Activated naive CD4-positive, alpha-beta T cell treated with anti-CD3 and anti-CD28 coated beads, Interleukin-2, amount 50 U/mL, for 16 hours (primary cell): ENCODE results near the gene NPM3.

Experiments used
- DNase-seq: peaks from one replicate; pipeline ENCODE4 v3.0.0-alpha.2; 2020

NPM3 gene

DNA sequence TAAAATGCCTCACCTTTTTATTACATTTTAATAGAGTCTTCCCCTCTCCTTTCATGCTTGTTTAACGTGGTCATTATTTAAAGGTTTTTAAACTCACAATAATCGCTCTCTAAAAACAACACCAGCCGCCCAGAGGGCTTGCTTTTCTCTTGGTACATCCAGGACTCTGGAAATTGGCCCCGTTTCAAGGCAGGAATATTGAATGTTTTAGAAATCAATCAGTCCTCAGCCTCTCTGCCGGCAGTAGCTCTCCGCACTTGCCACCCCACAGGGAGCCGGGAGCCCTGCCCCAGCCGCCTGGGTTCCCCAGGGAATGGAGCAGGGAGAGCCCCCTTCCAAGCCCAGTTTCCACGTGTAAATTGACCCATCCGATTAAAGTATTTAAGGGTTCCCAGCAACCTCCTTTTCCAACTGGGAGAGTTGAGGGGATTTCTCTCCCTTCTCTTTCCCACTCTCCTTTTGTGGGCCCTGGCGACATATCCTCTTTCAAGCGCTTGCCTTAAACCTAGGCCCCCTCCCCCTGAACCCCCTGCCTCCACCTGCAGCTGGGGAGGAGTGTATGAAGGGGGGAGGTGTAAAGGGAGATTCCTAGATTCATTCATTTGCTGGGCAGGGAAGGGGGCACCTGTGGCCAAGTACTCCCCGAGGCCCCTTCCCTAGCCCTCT is 9.2 kb downstream of the NPM3 start:
- DNase-seq: no peak

DNA sequence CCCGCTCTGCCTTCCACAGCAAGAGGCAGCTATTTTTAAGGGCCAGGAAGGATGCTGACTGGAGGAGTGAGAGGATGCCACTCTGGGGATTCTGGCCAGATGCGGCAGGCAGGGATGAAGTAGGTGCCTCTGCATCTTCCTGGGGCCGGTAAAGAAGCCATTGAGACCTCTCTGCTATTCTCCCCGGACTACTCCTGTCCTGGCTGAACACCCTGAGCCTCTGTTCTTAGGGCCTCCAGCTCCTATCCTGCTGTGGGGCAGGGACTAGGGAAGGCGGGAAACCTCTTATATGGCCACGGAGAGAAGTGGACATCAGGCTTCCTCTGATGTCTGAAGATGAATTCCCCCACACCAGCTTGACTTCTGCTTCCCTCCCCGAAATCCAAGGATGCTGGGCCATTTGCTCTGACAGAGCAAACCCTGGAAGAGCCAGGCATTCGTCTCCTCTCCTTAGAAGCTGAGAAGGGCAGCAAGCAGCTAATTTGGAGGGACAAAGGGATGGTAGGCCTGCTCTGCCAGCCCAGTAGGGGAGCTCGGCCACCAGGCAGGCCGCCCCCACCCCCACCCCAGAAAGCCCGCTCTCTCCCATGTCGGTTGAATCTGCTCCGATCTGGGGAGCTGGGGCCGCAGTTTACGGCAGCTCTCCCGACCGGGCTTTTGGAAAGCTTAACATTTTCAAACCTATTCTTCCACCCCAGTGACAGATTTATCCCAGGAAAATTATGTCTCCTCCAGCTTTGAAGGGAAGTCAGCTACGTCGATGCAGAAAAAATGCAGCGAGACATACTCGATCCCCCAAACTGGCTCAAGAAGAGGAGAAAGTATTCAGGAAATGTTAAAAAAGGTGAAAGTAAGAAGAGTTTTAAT is 10.1 kb downstream of the NPM3 start:
- DNase-seq: no peak

DNA sequence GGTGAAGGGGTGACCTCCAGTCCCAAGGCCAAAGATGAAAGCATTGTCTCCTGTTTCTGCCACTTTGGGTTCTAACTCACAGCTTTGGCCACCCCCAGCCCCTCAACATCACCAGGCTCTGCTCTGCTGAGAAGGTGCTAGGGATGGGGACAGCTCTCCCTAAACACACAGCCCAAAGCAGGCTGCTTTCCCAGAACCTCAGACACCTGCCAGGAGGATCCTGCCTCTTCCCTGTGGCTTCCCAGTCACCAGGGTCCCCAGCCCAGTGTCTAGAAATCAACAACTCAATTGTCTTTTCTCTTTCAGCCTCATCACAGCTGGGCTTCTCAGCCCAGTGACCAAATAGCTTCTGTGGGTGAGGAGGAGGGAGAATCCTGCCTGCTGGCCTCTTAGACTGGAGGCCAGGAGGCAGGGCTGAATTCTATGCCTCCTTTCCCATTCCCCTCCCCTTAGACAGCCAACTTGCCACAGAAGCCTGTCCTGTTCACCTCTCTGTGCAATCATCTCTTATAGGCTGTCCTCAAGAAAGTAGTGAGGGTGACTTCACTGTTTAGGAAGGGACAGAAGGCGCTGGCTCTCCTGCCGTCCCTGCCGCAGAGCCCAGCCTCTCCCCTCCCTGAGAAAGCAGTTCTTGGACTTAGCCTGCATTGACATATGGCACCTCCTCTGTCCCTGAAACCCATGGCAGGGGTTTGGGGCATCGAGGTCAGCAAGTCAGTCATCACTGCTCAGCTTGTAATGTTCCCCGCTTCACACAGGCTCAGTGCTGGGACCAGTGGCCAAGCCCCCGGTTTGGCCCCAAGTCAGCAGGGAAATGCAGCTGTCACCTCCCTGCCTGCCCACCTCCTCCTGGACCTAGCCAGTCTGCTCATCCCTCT is 11.0 kb downstream of the NPM3 start:
- DNase-seq: no peak

DNA sequence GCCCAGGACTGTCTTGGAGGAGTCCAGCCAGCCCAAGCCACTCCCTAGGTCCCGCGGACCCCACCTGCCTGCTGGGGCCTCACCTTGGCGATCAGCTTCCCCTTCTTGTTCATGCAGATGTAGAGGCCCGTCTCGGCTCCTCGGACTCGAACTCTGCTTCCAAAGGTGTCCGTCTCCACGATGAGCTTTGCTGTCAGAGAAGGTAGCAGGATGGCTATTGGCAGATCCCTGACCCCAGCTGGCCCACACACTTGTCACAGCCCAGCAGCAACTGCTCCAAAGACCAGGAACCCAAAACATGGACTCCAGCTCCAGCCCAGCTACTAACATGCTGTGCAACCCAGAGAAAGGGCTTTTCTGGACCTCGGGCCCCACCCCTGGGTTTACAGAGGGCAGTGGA is 11.9 kb downstream of the NPM3 start:
- DNase-seq: no peak

DNA sequence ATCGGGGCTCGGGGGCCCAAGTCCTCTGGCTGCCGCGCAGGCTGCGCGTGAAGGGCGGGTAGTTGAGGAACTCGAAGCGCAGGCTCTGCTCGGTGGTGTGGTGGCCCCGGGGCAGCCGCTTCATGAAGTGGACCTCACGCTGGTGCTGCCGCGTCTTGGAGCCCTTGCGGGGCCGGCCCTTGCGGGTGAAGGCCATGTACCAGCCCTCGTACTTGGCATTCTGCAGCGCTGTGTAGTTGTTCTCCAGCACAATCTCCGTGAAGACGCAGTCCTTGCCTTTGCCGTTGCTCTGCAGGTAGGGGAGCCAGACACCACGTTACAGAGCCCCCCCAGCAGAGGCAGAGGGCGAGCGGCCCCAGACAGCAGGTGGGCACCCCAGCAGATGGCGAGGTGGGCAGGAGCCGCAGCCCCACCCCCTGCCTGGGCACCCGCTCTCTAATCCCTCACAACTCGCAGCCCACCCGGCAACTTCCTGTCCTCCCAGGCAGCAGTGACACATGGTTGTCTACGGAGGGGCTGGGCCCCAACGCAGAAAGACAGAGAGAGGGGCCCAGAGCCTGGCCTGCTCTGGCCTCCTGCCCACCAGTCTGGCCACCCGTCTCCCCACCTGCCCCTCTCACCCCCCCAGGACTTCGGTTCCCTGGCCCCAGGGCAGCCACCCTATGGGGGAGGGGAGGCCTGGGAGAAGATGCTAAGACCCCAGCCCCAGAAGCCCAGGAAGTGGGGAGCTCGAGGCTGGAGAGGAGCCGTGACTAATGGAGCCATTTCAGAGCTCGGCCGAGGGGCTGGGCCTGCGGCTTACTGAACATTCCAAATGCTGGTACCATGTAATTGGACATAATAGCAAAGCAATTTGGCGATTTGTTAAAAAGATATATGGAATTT is 12.7 kb downstream of the NPM3 start:
- no peak for DNase-seq

DNA sequence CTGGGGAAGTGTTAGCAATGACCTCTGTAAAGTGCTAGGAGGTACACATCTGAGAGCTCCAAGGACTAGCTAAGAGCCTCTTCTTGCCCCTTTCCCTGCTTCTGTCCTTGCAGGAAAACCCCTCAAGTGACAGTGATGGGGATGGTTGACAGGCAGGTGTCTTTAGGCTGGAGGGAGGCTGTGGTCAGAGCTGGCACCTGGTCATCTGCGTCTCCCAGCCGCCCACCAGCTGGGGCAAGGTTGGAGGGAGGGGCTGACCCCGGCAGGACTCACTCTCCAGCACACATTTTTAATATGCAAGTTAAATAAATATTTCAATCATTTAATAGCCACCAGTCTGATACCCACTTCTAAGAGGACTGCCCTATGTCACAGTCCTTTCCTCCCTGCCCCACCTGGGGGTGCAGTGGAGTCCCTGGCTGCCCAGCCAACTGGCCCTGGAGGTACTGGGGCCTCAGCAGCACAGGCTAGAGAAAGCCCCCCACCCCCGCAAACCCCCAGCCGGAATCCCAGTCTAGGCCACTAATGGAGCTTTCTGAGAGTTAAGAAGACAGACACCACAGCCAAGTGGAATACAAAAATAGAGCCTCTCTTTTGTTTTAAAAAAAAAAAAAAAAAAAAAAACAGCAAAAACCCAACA is 13.6 kb downstream of the NPM3 start:
- no peak for DNase-seq

DNA sequence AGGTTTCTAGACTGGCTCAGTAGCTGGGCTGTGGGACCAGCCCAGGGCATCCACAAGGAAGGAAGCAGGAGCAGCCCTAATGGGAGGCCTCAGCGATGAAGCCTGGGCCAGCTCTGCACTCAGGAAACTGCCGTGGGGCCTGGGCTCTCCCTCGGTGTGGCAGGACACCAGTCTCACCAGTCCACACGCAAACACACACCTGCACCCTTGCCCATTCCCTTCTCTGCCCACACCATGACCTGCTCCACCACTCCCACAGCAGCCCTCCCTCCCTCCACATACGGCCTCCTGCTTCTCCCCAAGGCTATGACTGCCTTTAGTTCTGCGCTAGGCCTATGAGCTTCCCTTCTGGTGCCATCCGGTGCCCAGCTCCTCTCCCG is 14.5 kb downstream of the NPM3 start:
- no peak for DNase-seq

DNA sequence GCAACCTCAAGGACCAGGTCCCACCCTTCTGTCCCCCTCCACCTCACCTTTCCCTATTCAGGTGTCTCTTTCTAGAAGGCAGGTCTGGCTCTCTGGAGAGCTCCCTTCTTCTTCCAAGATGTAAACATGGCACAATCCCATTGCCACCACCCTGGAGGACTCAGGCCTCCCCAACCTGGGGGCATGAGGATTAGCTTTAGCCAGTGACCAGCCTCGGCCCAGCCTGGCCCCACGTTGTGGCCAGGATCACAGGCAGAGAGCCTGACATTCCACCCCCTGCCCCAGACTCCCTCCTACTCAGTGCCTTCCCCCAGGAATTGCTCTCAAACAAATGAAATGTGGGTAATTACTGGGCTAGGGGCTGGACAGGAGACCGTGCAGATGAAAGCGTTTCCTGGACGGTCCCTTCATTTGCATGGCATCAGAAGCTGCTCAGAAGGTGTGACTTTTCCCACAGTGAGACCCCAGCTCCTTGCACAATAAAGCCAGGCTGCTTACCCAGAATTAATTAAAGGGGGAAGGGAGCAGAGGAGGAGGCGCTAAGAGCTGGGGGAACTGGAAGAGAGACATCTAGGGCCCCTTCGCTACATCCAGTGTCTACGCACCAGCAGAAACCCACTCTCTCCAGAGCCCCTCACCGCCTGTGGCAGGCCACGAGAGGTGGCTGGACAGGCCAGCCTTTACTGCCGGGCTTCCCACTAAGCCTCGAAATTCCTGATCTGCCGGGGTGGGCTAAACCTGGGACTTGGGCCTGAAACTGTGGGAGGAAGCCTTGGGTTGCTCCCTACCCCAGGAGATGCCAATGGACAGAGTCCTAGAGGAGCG is 15.1 kb downstream of the NPM3 start:
- no peak for DNase-seq

DNA sequence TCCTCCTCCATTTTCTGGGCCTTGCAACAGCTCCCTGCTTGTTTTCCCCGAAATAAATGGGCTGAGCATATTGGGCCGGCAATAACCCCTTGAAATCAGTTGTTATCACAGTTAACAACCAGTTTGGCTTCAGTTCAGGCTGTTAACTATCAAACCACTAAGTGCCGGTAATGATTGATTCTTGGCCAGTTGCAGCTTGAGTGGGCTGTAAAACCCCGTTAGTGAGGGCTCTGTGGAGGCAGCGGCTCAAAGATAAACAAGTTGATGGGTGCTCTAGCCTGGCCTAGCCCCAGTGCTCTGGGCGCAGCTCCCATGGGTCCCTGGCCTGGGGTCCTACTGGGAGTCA is 15.7 kb downstream of the NPM3 start:
- no peak for DNase-seq

DNA sequence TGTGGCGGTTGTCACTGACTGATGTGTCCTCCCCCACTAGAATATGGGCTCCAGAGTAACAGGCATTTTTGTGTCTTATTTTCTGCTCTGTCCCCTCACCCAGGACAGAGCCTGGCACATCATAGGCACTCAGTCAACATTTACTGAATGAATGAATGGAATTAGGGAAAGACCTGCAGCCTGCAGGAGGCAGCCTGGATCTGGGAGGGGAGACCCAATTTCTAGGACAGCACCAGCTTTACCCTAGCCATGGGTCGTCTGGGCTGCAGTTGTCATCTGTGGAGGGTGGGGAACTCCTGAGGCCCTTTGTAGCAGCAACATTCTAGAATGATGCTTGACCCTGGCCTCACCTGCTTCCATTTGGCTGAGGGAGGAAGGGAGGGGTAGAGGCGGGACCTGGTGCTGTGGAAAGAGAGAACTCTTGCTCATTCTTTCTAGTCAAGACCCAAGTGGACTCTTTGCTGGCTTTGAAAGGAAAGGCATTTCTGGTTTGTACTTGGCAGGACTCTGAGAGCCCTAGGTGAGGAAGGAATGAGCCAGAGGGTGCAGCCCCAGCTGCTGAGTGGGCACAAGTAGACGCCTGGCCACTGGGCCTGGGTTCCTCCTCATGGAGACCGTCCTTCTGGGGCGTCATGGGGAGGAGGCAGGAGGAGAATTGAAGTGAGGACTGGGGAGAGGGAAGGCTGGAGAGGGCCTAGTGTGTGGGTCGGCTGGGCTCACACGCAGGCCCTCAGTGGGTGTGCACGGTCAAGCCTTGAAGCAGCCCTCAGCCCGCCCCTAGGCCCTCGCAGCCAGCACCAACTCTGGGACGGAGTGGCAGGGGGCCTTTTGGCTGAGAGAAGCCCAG is 16.3 kb downstream of the NPM3 start:
- DNase-seq: no peak

DNA sequence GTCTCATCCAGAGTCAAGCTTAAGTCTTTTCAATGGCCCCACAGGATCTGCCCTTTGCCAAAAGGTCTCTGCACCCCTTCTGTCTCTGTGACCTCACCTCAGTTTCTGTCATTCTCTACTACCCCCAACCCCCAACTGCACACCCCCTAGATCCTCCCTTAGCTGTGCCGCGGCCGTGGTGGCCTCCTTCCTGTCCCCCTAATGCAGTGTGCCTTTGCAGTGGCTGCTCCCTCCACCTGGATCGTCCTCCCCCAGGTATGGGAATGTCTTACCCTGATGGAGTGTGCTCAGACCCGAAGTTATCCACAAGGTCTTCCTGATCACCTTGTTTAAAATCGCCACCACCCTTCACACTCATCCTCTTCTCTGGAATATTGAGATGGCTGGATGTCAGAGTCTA is 16.9 kb downstream of the NPM3 start:
- no peak for DNase-seq

DNA sequence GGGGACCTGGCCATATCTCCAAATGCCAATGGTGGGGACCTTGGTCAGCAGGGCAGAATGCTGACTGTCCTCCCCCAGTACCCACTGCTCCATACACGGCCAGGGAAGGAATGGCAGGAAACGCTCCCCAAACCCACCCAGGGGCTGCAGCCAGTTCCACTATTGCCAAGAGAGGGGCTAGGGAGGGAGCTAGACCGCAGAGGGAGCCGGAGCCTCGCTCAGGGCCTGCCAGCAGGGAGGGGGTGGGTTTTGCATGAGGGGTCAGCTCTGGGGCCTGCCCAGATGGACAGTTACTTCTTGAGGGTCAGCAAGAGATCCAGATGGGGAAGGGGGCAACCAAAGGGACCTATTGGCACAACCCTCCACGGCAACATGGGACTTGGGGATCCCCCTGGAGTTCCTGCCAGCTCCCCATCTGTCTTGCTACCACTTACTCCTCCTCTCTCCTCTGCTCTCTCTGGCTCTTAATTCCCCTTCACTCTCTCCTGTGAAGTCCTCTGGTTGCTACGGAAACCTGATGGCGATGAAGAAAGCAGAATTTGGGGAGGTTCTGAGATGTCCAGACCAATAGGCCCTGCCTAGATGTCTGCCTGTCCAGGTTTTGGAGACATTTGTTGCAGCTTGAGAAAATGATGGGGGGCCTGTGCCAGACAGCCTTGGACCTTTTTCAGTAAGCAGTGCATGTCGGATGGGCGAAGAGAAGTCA is 20.0 kb downstream of the NPM3 start:
- no peak for DNase-seq

DNA sequence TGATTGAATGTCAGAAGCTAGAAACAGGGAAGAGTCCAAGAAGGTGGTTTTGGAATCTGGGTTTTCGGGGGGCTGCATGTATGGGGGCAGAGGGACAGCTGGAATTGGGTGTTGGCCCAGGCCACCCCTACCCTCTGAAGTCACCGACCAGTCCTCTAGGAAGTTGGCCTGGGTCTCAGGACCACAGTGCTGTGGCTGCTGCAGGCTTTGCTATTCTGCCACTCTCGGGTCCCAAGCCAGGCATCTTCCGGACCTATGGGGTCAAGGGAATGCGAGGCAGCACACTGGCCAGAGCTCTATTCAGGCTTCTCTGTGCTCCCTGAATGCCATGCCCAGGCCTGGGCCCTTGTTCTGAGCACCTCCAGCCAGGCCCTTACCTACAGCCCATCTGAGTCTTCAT is 20.5 kb downstream of the NPM3 start:
- no peak for DNase-seq

DNA sequence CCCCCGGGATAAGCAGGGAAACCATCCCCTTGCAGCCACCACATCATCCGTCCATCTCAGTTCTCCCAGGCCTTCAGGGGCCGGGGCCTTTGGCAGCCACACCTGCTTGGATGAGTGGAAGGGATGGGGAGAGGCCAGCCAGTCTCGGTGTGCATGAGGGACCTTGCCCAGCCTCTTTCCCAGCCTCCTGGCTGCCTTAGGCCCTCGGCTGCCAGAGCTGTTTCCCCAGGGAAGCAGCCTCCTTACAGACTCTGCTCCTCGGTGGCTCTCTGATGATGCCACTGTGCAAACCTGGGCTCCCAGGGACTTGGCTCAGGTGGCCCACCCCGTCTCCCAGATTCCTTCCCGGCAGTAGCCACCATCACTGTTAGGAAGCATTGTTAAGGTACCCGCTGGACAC is 22.0 kb downstream of the NPM3 start:
- no peak for DNase-seq

DNA sequence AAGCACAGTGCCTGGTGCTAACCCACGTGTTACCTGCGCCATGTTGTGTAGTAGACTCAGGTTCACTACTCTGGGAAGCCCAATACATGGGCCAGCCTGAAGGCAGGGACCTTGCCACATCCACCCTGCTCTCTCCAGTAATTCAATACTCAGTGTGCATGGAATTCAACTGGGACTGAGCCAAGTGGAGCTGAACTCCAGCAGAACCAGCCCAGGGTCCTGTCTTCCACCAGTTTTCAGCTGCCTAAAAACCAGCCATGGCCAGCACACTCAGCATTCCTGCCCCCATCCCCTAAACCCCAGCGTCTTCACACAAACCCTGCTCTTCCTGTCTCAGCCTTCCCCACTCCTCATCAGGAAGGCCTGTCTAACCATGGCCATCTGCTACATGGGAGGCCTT is 22.7 kb downstream of the NPM3 start:
- no peak for DNase-seq

DNA sequence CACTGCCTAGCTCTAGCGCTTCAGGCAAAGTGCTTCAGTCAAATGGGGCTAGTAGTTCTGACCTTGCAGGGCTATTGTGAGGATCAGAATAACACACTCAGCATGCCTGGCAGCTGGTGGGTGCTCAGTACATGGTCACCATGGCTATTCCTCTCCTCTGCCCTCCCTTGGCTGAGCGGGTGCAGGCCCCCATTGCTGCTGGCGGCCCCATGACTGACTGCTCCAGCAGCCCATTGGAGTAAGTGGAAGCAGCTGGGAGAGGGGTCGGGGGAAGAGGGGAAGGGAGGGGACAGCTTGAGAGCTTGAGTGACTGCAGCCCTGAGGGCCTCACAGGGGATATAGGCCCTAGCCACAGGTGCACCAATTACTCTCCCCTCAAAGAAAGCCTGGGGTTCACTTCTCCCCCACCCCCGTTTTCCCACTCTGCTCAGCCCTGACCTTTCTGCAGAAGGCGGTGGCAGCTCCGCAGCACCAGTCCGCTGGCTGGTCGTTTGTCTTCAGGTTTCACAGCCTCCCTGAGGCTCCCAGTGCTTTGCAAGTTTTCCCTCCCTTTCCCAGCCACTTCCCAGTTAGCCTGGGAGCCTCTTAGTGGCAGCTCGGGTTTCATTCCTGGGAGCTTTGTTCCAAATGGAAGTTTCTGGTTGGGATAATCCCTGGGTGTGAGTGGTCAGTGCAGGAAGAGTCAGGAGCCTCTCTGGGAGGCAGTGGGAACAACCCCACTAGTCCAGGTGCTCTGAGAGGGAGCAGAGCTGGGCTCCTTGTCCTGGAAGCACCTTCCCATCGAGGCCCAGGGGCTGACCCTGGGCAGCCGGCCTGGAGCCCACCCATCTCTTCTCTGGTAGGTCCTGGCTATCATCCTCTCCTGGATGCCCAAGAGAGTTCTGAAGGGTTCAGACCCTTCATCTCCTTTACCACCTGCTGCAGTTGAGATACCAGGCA is 23.7 kb downstream of the NPM3 start:
- DNase-seq: no peak

DNA sequence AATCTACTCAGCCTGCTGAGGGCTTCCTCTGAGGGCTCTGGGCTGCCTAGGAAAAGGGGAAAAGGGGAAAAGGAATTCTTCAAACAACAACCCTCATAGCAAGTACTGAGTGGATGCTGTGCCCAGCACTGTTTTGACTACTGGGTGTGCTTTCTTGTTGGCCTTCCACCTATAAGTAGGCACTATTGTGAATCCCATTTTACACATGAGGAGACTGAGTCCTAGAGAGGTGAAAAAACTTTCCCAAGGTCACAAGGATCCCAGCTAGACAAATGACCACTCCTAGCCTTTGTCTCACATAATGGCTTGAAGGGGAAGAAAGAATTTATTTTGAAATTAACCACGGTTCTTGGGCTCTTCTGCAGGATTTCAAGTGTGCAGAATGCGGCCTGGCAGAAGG is 24.4 kb downstream of the NPM3 start:
- no peak for DNase-seq

DNA sequence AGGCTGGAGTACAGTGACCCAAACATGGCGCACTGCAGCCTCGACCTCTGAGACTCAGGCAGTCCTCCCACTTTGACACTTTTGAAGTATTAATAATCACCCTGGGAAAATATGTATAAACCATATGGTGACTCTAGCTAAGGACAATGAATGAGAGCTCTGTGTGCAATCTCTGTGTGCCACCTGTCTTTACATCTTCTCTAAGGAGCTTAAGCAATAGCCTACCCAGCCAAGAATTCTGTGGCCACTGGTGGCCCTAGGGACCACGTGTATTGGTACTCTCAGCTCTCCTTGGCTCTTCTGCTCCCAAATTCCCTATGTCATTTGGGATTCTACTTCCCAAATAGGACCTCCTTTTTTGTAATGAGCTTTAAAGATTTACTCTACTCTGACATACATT is 31.0 kb downstream of the NPM3 start:
- DNase-seq: no peak
